ENCODE results near the gene PRSS57.

PRSS57 gene

DNA sequence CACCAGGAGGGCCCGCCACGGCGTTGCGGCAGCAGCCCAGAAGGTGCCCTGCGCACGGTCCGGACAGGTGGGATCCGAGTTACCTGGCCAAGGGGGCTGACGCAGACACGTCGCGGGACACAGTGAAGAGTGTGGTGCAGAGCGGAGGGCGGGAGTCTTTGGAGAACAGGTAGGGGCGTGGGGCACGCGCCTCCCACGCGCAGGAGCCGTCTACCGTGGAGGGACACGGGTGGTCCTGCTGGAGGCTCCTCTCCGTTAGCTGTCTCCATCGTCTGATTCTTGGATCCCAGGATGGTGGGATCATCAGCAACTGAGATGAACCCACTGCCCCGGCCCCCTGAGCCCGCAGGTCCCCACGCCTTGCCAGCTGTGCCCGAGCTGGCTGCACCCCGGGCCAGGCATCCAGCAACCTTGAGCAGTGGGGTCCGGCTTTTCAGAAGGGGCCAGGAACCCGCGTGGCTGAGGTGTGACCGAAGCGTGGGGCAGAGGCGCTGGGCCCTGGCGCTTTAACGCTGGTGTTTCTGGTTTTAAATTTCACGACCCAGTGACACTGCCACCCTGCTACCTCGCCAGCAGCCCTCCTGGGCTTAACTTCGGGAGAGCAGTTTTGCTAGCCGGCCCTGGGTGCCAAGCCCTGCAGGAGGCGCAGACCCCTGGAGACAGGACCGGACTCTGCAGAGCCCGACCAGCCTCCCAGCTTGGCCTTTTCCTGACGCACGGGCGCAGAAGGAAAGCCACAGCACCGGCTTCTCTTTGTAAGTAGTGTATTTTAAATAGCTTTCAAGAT lies 48.3 kb downstream of the PRSS57 start:
- Histone ChIP-seq H3K27ac (ENCODE audit: low read depth, low read length) (no peak overlapping the region), H3K36me3 (ENCODE audit: control insufficient read depth, insufficient read depth, low read length) (peaks cover 19% of the 10 kb centered on the region), H3K27me3 (ENCODE audit: control insufficient read depth, insufficient read depth, low read length) (no peaks in the 10 kb centered on the region), H3K4me1 (ENCODE audit: control insufficient read depth, insufficient read depth, low read length) (no peaks in the 10 kb centered on the region), H3K9ac (ENCODE audit: low read length) (no peak overlapping the region), H3K4me3 (ENCODE audit: low read length) (no peak overlapping the region)

DNA sequence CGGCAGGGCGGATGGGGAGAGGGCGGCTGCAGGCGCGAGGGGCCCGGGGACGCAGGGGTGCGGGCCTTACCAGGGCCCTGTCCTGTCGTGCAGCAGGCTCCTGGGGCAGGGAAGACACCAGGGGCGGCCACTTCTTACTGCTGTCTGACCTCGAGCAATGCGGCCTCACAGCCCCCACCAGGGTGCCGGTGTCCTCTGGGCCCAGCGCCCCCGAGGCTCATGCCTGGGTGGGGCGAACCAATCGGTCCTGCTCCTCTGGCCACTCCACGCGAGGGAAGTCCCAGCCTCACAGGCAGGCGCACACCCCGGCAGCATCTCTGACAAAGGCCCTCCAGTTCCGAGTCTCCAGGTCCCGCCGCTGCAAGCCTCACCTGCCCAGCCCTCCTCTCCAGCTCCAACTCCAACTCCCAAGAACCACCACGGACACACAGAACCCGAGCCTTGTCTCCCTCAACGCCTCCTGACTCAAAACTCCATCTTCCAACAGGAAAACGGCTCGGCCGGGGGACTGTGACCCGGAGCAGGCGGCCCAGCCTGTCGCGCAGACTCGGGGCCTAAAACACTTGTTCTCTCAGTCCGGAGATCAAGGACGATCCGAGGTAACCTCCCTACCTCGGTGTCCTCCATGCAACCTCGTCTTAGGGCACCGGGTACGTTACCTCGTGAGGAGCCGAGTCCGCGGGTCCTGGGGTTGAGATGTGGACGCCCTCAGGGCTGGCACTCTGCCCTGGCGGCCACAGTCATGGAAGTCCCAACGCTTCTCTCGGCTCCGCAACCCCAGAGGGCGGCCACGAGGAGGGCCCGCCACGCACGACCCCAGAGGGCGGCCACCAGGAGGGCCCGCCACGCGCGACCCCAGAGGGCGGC lies 49.1 kb downstream of the PRSS57 start:
- Histone ChIP-seq H3K27me3 (ENCODE audit: control insufficient read depth, insufficient read depth, low read length) (no peaks in the 10 kb centered on the region), H3K36me3 (ENCODE audit: control insufficient read depth, insufficient read depth, low read length) (peaks cover 16% of the 10 kb centered on the region), H3K4me1 (ENCODE audit: control insufficient read depth, insufficient read depth, low read length) (no peaks in the 10 kb centered on the region), H3K27ac (ENCODE audit: low read depth, low read length) (no peak overlapping the region), H3K9ac (ENCODE audit: low read length) (no peak overlapping the region), H3K4me3 (ENCODE audit: low read length) (no peak overlapping the region)

DNA sequence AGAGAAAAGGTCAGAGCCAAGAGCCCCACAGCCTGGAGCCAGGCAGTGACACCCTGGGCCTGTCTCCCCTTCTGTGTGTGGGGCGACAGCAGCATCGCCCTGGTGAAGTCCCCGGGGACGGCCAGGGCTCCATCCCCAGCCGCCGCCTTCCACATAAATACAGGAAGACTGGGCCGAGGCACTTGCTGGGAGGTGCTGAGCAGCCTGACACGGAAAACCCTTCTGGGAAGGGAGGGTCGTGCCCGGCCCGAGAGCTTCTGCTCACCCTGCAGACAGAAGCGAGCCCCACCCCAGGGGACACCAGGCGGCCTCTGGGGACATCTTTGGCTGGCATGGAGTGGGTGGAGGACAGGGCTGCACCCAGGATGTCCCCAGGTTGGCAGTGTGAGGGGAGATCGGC lies 50.5 kb downstream of the PRSS57 start:
- peaks cover 13% of the 10 kb centered on the region for H3K36me3 ChIP-seq (ENCODE audit: control insufficient read depth, insufficient read depth, low read length)
- no peak overlapping the region for H3K9ac ChIP-seq (ENCODE audit: low read length)
- no peak overlapping the region for H3K4me3 ChIP-seq (ENCODE audit: low read length)
- H3K4me1 ChIP-seq (ENCODE audit: control insufficient read depth, insufficient read depth, low read length) = no peaks in the 10 kb centered on the region
- no peak overlapping the region for H3K27ac ChIP-seq (ENCODE audit: low read depth, low read length)
- H3K27me3 ChIP-seq (ENCODE audit: control insufficient read depth, insufficient read depth, low read length) = no peaks in the 10 kb centered on the region

DNA sequence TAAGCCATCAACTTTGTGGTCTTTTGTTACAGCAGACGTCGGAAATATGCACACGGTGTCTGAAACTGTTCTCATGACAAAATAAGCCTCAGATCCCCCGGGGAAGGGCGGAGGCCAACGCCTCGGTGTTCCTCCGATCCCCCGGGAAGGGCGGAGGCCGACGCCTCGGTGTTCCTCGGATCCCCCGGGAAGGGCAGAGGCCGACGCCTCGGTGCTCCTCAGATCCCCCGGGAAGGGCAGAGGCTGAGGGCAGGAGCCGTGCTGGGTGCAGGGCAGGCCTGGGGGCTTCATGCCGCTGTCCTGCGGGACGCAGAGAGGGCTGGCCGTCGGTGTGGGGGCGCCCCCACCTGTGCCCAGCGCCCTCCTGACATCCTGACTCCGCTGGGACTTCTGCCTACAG lies 50.9 kb downstream of the PRSS57 start:
- Histone ChIP-seq H3K36me3 (ENCODE audit: control insufficient read depth, insufficient read depth, low read length) (peaks cover 12% of the 10 kb centered on the region), H3K27ac (ENCODE audit: low read depth, low read length) (no peak overlapping the region), H3K4me3 (ENCODE audit: low read length) (no peak overlapping the region), H3K4me1 (ENCODE audit: control insufficient read depth, insufficient read depth, low read length) (peaks cover under 1% of the 10 kb centered on the region), H3K9ac (ENCODE audit: low read length) (no peak overlapping the region), H3K27me3 (ENCODE audit: control insufficient read depth, insufficient read depth, low read length) (no peaks in the 10 kb centered on the region)

DNA sequence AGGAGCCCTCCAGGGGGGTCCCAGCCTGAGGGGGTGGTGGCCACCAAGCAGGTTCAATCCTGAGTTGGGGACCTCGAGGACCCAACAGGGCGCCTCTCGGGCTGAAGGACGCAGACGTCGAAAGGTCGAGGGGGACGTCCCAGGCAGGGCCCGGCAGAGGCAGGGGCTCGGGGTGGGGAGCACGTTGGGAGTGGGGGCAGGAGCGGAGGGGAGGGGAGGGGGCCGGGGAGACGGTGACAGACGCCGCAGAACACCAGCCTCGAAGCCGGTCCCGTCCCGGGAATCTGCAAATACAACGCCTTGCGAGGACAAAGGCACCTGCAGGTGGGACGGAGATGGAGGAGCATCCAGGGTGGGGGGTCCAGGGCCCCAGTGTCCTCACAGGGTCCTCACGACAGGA lies 51.5 kb downstream of the PRSS57 start:
- H3K27ac ChIP-seq (ENCODE audit: low read depth, low read length) = no peak overlapping the region
- H3K36me3 ChIP-seq (ENCODE audit: control insufficient read depth, insufficient read depth, low read length) = peaks cover 10% of the 10 kb centered on the region
- H3K27me3 ChIP-seq (ENCODE audit: control insufficient read depth, insufficient read depth, low read length) = no peaks in the 10 kb centered on the region
- no peak overlapping the region for H3K4me3 ChIP-seq (ENCODE audit: low read length)
- H3K9ac ChIP-seq (ENCODE audit: low read length) = no peak overlapping the region
- peaks cover 4% of the 10 kb centered on the region for H3K4me1 ChIP-seq (ENCODE audit: control insufficient read depth, insufficient read depth, low read length)

DNA sequence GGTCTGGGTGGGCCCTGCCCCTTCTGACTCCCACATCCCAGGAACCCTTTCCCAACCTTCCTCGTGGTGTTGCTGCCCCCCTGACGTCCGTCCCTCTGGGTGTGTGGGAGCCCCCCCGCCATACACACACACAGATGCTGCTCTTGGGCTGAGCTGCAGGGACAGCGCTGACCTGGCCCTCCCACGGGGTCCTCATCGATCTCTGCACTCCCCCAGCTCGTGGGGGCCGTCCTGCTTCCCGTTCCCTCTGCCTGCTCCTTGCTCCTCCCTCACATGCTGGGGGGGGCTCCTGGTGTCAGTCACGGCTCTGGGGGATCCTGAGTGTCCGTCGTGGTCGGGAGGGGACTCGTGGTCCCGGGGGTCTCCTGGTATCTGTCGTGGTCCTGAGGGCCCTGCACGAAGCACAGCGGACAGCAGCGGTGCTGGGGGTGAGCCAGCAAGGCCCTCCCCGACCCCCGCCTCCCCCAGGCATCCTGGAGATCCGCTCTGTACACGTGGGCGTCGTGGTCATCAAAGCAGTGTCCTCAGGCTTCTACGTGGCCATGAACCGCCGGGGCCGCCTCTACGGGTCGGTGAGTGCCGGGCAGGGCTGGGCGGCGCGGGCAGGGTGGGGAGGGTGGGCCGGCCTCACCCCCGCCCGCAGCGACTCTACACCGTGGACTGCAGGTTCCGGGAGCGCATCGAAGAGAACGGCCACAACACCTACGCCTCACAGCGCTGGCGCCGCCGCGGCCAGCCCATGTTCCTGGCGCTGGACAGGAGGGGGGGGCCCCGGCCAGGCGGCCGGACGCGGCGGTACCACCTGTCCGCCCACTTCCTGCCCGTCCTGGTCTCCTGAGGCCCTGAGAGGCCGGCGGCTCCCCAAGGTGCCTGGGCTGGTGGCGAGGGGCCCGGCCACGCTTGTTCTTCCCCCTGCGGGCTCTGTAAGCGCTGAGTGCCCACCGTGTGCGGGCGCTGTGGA lies 52.2 kb downstream of the PRSS57 start:
- H3K27ac ChIP-seq (ENCODE audit: low read depth, low read length) = no peak overlapping the region

DNA sequence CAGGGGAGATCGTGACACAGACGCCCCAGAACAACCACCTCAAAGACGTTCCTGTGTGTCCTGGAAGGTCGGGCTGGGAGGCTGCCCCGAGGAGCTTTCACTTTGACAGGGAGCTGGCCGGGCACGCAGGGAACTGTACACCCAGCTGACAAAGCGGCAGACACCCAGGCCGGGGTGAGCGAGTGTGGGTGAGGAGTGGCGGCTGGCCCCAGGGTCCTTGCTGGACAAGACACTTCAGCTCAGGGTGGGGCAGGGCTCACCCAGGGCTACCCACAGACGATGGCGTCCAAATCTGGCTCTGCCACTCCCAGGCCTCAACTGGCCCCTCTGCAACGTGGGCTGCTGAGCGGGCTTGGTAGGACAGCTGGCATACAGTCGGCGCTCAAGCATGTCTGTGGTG lies 53.5 kb downstream of the PRSS57 start:
- Histone ChIP-seq H3K27me3 (ENCODE audit: control insufficient read depth, insufficient read depth, low read length) (no peaks in the 10 kb centered on the region), H3K36me3 (ENCODE audit: control insufficient read depth, insufficient read depth, low read length) (peaks cover under 1% of the 10 kb centered on the region), H3K9ac (ENCODE audit: low read length) (no peak overlapping the region), H3K4me1 (ENCODE audit: control insufficient read depth, insufficient read depth, low read length) (peaks cover 4% of the 10 kb centered on the region), H3K27ac (ENCODE audit: low read depth, low read length) (no peak overlapping the region), H3K4me3 (ENCODE audit: low read length) (no peak overlapping the region)

More for the DNA sequence above, 52.2 kb downstream of the PRSS57 start:
- H3K4me1 ChIP-seq (ENCODE audit: control insufficient read depth, insufficient read depth, low read length) = peaks cover 4% of the 10 kb centered on the region
- no peak overlapping the region for H3K9ac ChIP-seq (ENCODE audit: low read length)
- H3K36me3 ChIP-seq (ENCODE audit: control insufficient read depth, insufficient read depth, low read length) = peaks cover 7% of the 10 kb centered on the region
- H3K4me3 ChIP-seq (ENCODE audit: low read length) = no peak overlapping the region
- H3K27me3 ChIP-seq (ENCODE audit: control insufficient read depth, insufficient read depth, low read length) = no peaks in the 10 kb centered on the region

DNA sequence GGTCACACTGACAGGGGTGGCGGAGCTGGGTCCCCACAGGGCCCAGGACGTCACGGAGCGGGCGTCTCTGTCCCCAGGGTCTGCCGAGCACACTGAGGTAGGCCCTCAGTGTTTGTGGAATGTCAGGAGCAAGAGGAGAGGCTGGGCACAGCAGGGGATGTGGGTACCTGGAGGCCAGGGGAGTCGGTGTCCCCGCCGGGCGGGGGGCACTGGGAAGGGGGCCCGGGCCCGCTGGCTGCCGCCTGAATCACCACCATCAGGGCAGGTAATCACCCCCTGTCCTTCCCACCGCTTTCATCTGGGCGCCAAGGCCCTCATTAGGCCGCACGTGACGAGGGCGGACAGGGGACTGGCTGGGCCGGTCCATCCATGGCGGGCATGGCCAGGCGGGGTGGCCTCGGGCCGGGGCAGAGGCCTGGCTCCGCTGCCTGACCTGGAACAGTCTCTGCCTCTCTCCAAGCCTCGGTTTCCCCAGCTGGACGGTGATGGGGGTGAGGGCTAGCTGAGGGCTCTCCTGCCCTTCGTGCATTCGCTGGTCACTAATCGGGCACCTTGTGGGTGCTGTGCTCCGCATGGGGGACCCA lies 54.6 kb downstream of the PRSS57 start:
- H3K36me3 ChIP-seq (ENCODE audit: control insufficient read depth, insufficient read depth, low read length) = no peaks in the 10 kb centered on the region
- H3K9ac ChIP-seq (ENCODE audit: low read length) = no peak overlapping the region
- H3K27me3 ChIP-seq (ENCODE audit: control insufficient read depth, insufficient read depth, low read length) = no peaks in the 10 kb centered on the region
- H3K4me1 ChIP-seq (ENCODE audit: control insufficient read depth, insufficient read depth, low read length) = peaks cover 4% of the 10 kb centered on the region
- no peak overlapping the region for H3K4me3 ChIP-seq (ENCODE audit: low read length)
- no peak overlapping the region for H3K27ac ChIP-seq (ENCODE audit: low read depth, low read length)

DNA sequence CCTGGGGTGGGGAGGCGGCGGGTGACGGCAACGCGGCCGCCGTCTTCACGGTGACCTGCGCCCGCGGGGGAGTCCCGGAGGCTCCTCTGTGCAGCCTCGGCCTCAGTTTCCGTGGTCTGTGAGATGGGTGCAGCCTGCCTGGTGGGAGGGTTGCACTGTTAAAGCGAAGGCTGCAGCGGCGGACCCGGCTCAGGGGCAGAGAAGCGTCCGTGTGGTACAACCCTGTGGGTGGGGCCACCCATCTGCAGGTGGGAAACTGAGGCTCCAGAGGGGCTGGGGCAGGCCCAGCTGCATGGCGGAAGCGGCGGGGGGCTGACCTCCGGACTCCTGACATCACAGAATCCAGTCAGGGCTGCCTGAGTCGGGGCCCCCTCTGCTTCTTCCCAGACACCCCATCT lies 55.1 kb downstream of the PRSS57 start:
- Histone ChIP-seq H3K36me3 (ENCODE audit: control insufficient read depth, insufficient read depth, low read length) (no peaks in the 10 kb centered on the region), H3K9ac (ENCODE audit: low read length) (no peak overlapping the region), H3K27me3 (ENCODE audit: control insufficient read depth, insufficient read depth, low read length) (no peaks in the 10 kb centered on the region), H3K4me1 (ENCODE audit: control insufficient read depth, insufficient read depth, low read length) (peaks cover 4% of the 10 kb centered on the region), H3K4me3 (ENCODE audit: low read length) (peak overlapping the region; percentile 27), H3K27ac (ENCODE audit: low read depth, low read length) (no peak overlapping the region)

DNA sequence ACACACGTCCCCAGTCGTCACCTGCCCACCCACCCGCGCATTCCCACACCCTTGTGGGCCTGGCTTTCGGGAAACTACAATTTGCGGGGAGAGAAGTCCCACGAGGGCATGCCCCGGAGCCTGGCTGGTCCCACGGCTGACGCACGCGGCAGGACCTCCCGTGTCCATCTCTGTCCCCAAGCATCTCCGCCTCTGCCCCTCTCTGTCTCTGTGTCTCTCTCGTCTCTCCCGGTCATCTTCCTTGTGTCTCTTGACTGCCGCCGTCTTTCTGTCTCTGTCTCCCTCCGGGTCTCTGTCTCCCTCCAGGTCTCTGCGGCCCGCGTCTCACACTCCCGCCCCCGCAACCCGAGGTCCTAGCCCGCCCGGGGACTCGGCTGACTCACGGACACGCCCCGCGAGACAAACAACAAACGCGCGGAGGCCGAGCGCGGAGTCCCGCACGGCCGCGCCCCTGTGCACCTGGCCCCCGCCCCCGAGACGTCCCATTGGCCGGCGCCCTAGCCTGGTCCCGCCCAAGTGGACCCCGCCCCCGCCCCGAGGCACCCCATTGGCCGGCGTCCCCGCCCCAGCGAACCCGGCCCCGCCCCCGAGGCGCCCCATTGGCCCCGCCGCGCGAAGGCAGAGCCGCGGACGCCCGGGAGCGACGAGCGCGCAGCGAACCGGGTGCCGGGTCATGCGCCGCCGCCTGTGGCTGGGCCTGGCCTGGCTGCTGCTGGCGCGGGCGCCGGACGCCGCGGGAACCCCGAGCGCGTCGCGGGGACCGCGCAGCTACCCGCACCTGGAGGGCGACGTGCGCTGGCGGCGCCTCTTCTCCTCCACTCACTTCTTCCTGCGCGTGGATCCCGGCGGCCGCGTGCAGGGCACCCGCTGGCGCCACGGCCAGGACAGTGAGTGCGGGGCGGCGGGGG lies 55.7 kb downstream of the PRSS57 start, which contains the start of gene FGF22:
Gene FGF22, plus strand, starts transcription at position 627 of the 908 bp plus-strand sequence. Its CDS starts 47 bp downstream, at position 674.
- Histone ChIP-seq H3K27me3 (ENCODE audit: control insufficient read depth, insufficient read depth, low read length) (no peaks in the 10 kb centered on the region), H3K27ac (ENCODE audit: low read depth, low read length) (no peak within 1 kb of the TSS), H3K9ac (ENCODE audit: low read length) (peak within 1 kb of the TSS; percentile 40)

DNA sequence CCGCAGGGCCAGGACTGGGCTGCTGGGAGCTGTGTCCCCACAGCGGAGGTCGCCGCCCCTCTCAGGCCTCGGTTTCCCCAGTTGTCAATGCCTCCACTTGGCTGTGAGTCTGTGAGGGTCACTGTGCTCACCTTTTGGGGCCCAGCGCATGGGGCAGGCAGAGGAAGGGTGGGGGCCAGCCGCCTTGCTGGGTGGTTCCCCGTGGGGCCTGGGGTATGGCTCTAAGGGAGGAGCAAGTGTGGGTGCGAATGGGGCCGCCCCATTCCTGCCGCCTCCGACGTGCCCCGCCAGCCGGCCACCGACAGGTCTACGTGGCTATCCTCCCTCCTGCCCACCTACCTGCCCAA lies 56.4 kb downstream of the PRSS57 start:
- Histone ChIP-seq H3K36me3 (ENCODE audit: control insufficient read depth, insufficient read depth, low read length) (no peaks in the 10 kb centered on the region), H3K27ac (ENCODE audit: low read depth, low read length) (no peak overlapping the region), H3K27me3 (ENCODE audit: control insufficient read depth, insufficient read depth, low read length) (no peaks in the 10 kb centered on the region), H3K9ac (ENCODE audit: low read length) (no peak overlapping the region), H3K4me1 (ENCODE audit: control insufficient read depth, insufficient read depth, low read length) (peaks cover 10% of the 10 kb centered on the region), H3K4me3 (ENCODE audit: low read length) (peak overlapping the region; percentile 66)

More for the DNA sequence above, 55.7 kb downstream of the PRSS57 start, which contains the start of gene FGF22:
- H3K4me3 ChIP-seq (ENCODE audit: low read length) = peak within 1 kb of the TSS; percentile 66
- H3K36me3 ChIP-seq (ENCODE audit: control insufficient read depth, insufficient read depth, low read length) = no peaks in the 10 kb centered on the region
- peaks cover 4% of the 10 kb centered on the region for H3K4me1 ChIP-seq (ENCODE audit: control insufficient read depth, insufficient read depth, low read length)
